Neural progenitor cell (in vitro differentiated cells): ENCODE results near the gene GNG4.

ENCODE experiments used
- CTCF ChIP-seq: fragments of 200-600 bp; sonication (generic); IDR thresholded peaks from 2 replicates; pipeline ENCODE4 v1.5.1; 2017; ENCODE audit warnings: antibody characterized with exemption, mild to moderate bottlenecking
- EZH2phosphoT487 ChIP-seq: fragments of 200-600 bp; sonication (generic); IDR thresholded peaks from 2 replicates; pipeline ENCODE4 v1.6.1; 2017; ENCODE audit warnings: antibody characterized with exemption

- TF ChIP-seq CTCF (no peak), EZH2phosphoT487 (no peak)
Measured at GRCh38 chr1:235510823-235511222, 138.8 kb downstream of the GNG4 start.
